Activated T-cell treated with anti-CD3 and anti-CD28 coated beads, Interleukin-2, amount 50 U/mL, for 1 hour (primary cell): ENCODE results near the gene SEZ6.

Experiments
- DNase-seq: peaks from one replicate; pipeline ENCODE4 v3.0.0-alpha.2; 2020

Gene SEZ6

GRCh38 chr17:28928061-28928460 lies 77.8 kb downstream of the SEZ6 start:
- DNase-seq, result no peak

DNA sequence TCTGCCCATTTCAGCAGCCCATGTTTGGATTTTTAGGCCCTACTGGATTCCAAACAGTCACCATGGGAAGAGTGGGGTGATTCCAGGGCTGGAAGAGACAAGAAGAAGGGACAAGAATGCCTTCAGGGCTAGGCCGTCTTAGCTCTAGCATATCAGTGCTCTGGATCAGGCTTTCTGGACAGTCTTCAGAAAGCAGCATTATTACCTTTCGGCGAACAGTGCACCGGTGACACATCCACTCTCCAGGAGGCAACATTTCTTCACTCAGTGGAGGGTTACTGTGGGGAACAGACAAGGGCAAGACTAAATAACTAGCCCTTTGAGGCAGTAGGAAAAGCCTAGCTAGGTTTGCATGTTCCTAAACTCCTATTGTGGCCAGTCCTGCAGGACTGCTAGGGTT lies 79.0 kb downstream of the SEZ6 start:
- no peak for DNase-seq

DNA sequence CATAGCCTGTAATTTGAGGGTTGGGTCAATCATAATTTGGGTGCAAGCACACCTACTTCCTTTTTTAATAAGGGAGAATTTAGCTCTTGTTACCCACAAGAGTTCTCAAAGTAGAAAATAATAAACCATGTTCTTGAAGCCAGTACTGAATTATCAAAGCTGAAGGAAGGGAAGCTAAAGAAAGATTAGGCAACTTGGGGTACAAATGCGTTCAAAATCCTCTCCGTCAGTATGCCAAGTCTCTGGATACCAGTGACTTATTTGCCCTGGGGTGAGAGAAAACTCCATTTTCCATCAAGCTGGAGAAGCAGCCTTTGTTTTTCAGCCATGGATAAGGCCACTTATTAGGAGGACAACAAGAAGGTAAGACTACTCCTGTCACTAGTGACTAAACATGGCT lies 79.5 kb downstream of the SEZ6 start:
- DNase-seq, result no peak

GRCh38 chr17:28925912-28926365 lies 79.9 kb downstream of the SEZ6 start:
- DNase-seq, result peak; percentile 37

GRCh38 chr17:28920201-28920600 lies 85.6 kb downstream of the SEZ6 start:
- DNase-seq, result no peak

- DNase-seq, result no peak
Measured at GRCh38 chr17:28918295-28918694, 87.5 kb downstream of the SEZ6 start.

DNA sequence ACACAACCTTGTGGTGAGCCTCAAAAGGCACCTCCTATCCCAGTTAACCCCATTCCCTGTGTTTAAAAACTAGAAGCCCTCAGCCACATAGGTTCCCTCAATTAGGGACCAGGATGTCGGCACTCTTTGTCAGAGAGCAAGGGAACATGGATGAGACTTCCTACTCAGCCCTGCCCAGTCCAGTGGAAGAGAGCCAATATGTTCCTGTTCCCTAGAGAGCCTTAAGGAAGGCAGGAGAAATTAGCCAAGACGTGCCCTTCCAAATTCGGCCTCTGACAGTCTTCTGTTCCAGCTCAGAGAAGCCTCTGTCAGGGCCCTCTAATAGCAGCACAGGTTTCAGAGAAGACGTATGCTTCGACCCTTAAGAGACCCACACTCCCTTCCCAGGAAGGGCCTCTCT lies 88.4 kb downstream of the SEZ6 start:
- DNase-seq, result no peak

- DNase-seq, result no peak
Measured at GRCh38 chr17:28917029-28917428, 88.8 kb downstream of the SEZ6 start.

- peak; percentile 52 for DNase-seq
Measured at GRCh38 chr17:28916302-28916934, 89.4 kb downstream of the SEZ6 start.

DNA sequence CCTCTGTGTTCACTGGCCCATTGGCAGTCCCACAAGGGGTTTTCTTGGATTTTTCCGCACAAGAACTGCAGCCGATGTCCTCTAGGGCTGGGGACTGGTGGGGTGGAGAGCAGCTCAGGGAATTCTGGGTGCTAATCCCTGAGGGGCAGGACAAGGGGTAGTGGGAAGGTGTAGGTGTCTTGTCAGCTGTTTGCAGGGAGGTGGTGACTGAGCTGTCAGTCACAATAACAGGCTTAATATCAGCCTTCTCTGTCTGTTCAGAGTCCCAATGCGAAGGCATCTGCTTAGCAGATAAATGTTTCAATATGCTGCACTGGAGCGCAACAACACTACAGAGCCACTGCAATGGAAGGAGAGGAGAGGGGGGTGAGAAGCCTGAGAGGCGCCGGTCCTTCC lies 92.9 kb downstream of the SEZ6 start:
- DNase-seq, result no peak

- no peak for DNase-seq
Measured at GRCh38 chr17:28912281-28912937, 93.4 kb downstream of the SEZ6 start.

DNA sequence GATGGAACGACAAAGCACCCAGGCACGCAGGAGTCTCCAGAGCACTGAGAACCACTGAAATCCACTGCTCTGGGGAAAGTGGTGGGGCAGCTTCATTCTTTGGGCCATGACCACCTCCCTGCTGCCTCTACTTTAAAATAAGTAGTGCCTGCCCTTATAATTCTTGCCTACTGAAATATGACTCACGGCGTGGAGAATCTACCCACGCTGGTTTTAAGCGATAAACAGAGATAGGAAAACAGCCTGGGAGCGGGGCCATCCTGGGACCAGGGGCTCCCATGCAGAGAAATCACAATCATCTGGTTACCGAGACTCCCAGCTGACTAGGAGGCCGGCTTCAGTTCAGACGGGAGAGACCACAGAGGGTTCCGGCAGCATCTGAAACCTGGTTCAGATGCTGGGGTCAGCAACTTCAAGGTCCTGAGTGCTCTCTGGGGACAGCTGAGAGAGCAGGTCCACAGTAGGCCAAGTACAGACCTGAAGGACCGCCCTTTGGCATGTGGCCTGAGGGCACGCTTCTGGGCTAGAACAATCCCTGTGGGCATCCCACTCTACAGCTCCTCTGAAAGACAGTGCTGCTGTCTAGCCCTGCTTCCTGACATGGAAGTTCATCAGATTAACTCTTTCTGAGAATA lies 94.3 kb downstream of the SEZ6 start:
- no peak for DNase-seq

DNA sequence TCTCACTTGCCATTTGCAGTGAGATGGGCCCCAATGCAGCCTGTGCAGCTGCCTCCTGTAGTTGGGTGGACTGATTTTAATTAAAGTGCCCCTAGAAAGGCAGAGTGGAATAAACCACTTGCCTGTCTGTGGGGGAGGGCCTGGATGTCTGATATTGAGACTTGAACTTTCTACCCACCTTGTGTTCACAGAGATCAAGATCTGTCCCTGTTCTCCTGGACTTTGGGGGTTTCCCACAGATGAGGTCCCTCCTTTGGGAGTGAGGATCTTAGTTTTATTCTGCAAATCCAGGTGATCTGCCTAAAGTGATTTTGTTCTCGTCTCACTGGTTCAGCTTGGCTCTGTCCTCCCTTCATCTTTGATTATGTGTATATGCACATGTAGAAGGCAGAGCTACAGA lies 95.3 kb downstream of the SEZ6 start:
- no peak for DNase-seq

DNA sequence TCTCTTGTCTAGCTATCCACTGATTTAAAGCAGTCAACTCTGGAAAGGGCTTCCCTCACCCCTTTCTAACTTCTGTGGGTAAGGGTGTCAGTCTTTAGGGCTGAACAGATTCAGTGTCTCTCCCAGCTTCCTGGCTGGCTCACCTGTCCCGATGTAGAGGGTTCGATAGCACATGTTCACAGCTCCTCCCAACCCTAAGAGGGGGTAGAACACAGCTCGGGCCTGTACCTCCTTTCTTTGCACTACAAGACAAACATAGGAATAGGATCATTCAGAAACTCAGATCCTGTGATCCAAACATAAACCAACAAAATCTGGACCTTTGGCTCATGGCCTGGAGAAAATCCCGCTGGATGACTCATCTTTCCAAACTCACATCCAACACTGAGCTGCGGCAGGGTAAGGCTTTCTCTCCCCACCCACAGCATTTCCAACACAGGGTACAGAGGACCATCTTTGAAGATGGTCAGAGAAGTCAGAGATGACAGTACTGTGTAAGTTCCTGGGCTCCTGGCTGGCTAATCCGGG lies 97.1 kb downstream of the SEZ6 start:
- no peak for DNase-seq

DNA sequence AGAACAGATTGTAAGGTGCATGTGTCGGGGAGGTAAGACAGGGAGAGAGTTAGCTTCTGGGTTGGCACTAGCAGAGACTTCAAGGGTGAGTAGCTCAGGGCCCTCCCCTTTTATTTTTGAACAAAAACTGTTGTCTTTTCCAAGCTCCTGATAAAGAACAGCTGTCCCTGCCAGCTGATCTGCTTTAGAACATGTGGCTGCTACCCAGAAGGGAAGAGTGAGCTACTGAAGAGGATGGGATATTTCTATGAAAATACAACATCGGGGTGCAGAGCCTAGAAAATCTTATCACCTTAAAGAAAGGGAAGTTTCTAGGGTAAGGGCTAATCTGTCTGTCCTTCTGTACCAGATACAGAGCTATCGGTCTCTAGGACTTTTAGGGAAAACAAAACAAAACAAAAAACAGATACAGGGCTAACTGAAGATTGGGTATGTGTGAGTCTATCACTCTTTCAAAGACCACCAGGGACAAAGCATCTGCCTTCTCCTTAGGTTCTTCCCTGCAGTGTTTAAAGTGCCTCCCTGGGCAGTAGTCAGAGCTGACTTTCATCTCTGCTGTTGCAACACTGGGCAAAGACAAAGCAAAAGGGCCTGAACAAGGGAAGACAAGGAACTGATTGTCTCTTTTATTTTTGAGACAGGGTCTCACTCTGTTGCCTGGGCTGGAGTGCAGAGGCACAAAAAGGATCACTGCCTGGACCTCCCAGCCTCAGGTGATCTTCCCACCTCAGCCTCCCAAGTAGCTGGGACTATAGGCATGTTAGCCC lies 97.9 kb downstream of the SEZ6 start:
- no peak for DNase-seq

GRCh38 chr17:28906706-28907438 lies 99.0 kb downstream of the SEZ6 start:
- DNase-seq, result no peak

DNA sequence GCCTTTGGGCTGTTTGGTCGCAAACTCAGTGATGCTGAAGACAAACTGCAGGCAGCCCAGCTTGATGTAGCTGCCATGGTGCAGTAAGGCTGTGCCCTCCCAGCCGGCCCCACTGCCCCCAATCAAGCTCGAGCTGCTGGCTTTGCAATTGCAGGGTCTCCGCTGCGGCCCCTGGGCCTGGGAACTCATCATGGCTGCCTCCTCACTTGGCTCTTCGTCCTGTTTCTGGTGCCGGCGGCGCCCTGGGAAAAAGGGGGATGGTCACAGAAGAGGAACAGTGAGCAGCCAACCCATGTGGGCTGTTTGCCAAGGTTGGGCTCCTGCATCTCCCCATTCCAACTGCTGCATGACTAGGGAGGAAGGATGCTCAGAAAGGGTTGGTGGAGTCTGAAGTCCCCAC lies 99.6 kb downstream of the SEZ6 start:
- DNase-seq, result no peak
